ENCODE data around the gene SAGE1.
"Not testable (repeated sequence)": the region's sequence is repeated elsewhere in the genome, so short reads cannot be mapped to it uniquely, and the experiment has no call there.

Gene SAGE1, protein sequence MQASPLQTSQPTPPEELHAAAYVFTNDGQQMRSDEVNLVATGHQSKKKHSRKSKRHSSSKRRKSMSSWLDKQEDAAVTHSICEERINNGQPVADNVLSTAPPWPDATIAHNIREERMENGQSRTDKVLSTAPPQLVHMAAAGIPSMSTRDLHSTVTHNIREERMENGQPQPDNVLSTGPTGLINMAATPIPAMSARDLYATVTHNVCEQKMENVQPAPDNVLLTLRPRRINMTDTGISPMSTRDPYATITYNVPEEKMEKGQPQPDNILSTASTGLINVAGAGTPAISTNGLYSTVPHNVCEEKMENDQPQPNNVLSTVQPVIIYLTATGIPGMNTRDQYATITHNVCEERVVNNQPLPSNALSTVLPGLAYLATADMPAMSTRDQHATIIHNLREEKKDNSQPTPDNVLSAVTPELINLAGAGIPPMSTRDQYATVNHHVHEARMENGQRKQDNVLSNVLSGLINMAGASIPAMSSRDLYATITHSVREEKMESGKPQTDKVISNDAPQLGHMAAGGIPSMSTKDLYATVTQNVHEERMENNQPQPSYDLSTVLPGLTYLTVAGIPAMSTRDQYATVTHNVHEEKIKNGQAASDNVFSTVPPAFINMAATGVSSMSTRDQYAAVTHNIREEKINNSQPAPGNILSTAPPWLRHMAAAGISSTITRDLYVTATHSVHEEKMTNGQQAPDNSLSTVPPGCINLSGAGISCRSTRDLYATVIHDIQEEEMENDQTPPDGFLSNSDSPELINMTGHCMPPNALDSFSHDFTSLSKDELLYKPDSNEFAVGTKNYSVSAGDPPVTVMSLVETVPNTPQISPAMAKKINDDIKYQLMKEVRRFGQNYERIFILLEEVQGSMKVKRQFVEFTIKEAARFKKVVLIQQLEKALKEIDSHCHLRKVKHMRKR

DNA sequence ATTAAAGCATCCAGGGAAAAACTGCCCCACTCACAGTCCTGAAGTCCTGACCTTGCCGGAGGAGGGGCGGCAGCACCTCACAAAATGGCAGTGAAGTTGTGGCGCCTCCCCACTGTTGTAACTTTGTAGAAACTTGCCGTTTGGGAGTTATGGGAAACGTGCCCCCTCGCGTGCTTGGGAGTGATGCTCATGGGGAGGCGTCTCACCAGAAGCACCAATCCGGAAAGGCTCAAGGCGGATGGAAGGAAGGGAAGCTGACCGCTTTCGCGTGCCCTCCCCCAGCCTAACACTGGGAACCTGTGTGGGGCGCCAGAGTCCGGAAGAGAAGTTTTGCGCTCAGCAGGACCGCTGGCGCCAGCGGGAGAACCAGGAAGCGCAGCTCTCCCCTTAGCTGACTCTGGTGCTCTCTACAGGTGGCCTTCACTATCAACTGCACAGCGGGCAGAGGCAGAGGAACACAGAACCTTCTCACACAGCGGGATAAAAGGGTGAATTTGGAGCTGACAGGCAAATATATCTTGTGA is at the start of gene SAGE1, which contains the start of gene CT45A10:
Gene SAGE1, plus strand, starts transcription at position 423 of the 524 bp plus-strand sequence. CDS start 2,527 bp downstream, outside the sequence.
Gene CT45A10, minus strand, starts transcription at position 151 of the 524 bp plus-strand sequence. CDS start 8,100 bp downstream, outside the sequence.
- no peak for DNase-seq

DNA sequence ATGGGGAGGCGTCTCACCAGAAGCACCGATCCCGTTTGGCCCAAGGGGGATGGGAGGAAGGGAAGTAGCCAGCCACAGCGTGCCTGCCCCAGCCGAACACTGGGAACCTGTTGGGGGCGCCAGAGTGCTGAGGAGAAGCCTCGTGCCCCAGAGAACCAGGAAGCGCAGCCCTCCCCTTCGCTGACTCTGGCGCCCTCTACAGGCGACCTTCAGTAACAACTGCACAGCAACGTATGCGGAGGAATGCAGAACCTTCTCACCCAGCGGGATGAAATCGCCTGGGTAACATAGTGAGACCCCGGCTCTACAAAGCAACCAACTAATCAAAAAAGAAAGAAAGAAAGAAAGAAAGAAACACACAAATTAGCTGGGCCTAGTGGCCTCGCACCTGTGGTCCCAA is 39.1 kb upstream of the SAGE1 start, which contains the start of gene CT45A8:
Gene CT45A8, minus strand, starts transcription at position 101 of the 400 bp plus-strand sequence. CDS start 3,755 bp downstream, outside the sequence.
- not testable (repeated sequence) for DNase-seq

DNA sequence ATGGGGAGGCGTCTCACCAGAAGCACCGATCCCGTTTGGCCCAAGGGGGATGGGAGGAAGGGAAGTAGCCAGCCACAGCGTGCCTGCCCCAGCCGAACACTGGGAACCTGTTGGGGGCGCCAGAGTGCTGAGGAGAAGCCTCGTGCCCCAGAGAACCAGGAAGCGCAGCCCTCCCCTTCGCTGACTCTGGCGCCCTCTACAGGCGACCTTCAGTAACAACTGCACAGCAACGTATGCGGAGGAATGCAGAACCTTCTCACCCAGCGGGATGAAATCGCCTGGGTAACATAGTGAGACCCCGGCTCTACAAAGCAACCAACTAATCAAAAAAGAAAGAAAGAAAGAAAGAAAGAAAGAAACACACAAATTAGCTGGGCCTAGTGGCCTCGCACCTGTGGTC is 21.8 kb upstream of the SAGE1 start, which contains the start of gene CT45A9:
Gene CT45A9, minus strand, starts transcription at position 101 of the 400 bp plus-strand sequence. CDS start 3,751 bp downstream, outside the sequence.
- not testable (repeated sequence) for DNase-seq

DNA sequence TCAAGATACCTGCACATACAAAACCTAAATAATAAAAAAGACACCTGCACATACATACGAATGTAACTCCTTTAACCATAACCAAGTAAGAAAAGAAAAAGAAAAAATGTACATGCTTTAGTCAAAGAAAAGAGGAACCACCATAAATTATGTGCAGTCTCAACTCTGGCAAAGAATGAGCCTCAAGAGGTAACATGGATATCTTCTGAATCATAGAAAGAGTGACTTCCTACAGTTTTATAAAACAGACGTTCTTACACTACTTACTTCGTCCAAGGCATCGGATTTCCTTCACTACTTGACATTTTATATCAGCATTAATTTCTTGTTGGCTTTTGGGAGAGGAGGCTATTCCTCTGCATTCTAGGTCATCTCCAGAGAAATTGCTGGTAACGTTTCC is 10.8 kb upstream of the SAGE1 start:
- not testable (repeated sequence) for DNase-seq

DNA sequence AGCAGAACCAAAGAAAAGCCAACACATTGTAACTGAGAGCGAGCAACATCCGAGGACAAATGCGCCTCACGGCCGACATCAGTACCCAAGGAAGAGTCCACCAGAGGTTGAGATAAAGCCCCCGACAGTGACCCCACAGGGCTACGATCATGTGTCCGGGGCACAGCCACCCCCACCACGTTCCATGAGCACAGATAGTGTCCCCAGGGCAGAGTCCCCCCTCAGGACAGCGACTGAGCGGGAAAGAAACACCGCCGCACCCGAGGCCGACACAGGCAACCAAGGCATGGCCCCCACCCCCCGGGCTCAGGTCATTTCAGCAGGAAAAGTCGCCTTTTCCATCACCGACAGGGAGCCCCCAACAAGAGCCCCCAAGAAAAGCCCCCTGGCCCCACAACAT is 5.3 kb upstream of the SAGE1 start:
- DNase-seq = not testable (repeated sequence)

DNA sequence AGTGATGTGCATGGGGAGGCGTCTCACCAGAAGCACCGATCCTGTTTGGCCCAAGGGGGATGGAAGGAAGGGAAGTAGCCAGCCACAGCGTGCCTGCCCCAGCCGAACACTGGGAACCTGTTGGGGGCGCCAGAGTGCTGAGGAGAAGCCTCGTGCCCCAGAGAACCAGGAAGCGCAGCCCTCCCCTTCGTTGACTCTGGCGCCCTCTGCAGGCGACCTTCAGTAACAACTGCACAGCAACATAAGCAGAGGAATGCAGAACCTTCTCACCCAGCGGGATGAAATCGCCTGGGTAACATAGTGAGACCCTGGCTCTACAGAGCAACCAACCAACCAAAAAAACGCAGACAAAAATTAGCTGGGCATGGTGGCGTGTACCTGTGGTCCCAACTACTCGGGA is 4.5 kb upstream of the SAGE1 start:
- DNase-seq = not testable (repeated sequence)

DNA sequence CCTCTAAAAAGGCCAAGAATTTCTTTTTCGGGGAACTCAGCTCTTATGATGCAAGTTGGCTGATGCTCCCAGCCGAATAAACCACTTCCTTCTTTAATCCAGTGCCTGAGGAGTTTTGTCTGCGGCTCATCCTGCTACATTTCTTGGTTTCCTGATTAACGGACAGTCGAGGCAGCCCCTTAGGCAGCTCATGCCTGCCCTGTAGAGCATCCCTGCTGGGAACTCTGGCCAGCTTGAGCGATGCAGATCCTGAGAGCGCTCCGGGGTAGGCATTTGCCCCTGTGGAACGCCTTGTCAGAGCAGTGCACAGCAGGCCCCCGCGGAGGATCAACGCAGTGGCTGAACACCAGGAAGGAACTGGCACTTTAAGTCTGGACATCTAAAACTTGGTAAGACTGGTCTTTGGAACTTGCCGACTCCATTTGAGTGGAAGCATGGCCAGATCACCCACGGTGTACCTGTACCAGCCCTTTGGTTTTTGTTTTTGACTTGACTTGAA is 3.4 kb upstream of the SAGE1 start:
- no peak for DNase-seq

DNA sequence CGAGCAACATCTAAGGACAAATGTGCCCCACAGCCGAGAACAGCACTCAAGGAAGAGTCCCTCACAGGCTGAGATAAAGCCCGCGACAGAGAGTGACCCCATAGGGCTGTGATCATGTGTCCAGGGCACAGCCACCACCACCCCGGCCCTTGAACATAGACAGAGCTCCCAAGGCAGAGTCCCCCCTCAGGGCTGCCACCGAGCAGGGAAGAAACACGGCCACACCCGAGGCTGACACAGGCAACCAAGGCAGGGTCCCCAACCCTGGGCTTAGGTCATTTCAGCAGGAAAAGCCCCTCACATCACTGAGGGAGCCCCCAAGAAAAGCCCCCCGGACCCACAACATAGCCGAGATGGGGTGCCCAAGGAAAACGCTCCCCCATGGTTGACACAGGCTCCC is 735 bp upstream of the SAGE1 start:
- DNase-seq = no peak

DNA sequence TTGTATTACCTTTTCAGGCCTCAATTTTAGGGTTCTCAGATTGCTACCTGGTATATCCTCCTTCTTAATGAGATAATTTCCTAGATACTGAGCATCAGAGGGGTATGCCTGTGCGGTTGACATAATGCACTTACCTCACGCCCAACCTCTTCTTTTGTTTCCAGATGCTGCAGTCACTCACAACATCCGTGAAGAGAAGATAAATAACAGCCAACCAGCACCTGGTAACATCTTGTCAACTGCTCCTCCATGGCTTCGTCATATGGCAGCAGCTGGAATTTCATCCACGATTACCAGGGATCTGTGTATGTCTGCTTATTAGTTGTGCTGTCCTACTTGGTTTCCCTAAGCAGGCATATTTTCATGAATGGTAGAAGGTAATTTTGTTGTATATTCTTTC is 16.7 kb downstream of the SAGE1 start:
- no peak for DNase-seq

DNA sequence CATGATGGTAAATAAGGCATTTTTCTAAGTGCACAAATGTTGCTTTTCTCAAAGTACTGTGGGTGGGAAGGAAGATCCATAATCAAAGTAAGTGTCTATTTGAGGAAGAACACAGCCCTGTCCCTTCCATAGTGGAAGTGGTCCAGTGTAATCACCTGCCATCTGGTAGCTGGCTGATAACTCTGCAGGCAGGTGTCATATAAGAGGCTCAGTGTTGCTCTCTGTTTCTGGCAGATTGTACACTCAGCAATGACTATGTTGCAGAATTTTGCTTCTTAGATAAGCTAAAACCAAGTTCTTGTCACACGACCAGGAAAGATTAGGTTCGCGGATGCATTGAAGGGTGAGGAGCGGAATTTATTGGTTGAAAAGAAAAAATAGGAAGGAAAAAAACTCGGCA is 20.9 kb downstream of the SAGE1 start:
- DNase-seq = no peak

DNA sequence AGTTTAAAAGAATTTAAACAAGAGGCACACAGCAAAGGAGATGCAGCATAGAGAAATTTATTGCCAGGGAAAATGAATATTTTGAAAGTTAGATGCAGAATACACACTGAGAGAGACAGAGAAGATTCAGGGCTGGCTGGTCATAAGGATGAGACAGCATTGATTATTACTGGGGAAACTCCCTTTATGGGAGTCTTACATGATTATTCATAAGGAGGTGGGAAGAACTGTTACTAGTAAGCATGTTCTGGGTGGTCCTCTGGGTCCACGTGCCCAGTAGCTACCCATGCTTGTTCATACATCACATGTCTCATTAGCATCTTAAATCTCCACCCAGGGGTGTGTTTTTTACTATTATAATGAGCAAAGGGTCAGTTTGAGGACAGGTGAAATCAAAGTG is 27.0 kb downstream of the SAGE1 start:
- not testable (repeated sequence) for DNase-seq

DNA sequence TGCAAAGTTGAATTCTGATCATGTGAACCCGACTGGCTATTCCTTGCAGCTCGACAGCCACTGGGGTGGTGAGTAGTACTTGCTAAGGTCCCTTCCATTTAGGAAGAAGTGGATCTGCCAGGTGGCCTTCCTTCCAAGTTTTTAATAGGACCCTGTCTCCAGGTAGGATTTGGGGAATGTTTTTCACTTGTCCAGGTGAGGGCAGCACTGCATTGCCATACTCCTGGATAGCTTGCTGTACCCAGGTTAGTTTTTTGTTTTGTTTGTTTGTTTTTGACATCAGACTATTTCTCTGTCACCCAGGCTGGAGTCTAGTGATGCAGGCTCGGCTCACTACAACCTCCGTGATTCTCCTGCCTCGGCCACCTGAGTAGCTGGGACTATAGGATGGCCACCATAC is 29.8 kb downstream of the SAGE1 start:
- no peak for DNase-seq

DNA sequence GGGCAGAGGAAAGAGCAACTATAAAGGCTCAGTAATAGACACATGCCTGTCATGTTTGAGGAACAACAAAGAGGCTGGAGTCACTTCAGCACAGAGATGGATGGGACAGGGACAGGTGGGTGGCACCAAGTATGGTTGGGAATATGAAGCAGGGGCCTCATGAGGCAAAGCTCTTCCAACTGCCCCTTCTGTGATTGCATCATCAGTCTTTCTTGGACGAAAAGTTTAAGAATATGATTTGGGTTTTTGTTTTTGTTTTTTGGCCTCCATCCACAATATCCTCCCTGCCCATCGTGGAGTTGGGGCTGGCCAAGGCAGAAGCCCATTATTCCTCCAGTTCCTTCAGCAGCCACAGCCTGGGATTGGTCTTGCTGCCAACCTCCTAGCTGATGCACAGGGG is 34.4 kb downstream of the SAGE1 start:
- DNase-seq = no peak

DNA sequence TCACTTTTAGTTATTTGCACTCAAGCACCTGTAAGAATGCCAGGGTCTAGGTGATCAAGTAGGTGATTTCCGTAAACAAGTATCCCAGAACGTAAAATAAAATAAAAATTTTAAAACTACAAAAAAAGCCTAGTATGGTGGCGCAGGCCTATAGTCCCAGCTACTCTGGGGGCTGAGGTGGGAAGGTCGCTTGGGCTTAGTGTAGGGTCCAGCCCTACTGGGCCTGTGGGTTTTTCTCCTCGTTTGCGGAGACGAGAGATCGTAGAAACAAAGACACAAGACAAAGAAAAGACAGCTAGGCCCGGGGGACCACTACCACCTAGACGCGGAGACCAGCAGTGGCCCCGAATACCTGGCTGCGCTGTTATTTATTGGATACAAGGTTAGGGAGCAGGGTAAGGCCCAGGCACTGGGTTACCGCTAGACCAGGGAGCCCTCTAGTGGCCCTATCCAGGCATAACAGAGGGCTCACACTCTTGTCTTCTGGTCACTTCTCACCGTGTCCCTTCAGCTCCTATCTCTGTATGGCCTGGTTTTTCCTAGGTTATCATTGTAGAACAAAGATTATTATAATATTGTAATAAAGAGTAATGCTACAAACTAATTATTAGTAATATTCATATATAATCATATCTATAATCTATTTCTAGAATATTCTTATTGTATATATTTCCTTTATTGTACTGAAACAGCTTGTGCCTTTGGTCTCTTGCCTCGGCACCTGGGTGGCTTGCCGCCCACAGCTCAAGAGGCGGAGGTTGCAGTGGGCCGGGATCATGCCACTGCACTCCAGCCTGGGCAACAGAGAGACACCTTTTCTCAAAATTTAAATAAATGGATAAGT is 38.4 kb downstream of the SAGE1 start:
- DNase-seq = peak; percentile 34

DNA sequence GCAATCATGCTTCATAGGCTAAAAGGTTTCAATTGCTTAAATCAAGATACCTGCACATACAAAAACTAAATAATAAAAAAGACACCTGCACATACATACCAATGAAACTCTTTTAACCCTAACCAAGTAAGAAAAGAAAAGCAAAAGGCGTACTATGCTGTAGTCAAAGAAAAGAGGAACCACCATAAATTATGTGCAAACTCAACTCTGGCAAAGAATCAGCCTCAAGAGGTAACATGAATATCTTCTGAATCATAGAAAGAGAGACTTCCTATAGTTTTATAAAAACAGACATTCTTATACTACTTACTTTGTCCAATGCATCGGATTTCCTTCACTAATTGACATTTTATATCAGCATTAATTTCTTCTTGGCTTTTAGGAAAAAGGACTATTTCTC is 51.0 kb downstream of the SAGE1 start:
- DNase-seq = no peak

DNA sequence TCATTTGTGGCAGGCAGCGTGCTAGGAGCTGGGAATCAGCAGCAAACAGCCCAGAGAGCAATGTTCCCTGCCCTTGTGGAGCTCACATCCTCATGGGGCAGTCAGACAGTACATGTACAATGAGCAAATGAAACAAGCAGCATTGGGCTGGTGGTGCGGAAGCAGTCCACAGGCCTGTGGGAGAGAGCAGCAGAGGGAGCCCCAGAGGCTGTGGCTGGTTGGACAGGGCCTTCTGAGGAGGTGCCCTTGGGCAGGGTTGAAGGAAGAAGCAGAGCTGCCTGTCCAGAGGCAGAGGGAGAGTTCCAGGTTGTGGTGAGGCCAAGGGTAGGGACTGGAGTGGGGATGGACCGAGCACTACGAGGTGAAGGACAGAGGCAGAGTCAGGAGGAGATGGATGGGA is 57.8 kb downstream of the SAGE1 start:
- no peak for DNase-seq
